Measurements from ENCODE around the gene INSL3.
A peak's percentile ranks its signal among the peaks of the same experiment; 100 is the strongest.

Gene INSL3

DNA sequence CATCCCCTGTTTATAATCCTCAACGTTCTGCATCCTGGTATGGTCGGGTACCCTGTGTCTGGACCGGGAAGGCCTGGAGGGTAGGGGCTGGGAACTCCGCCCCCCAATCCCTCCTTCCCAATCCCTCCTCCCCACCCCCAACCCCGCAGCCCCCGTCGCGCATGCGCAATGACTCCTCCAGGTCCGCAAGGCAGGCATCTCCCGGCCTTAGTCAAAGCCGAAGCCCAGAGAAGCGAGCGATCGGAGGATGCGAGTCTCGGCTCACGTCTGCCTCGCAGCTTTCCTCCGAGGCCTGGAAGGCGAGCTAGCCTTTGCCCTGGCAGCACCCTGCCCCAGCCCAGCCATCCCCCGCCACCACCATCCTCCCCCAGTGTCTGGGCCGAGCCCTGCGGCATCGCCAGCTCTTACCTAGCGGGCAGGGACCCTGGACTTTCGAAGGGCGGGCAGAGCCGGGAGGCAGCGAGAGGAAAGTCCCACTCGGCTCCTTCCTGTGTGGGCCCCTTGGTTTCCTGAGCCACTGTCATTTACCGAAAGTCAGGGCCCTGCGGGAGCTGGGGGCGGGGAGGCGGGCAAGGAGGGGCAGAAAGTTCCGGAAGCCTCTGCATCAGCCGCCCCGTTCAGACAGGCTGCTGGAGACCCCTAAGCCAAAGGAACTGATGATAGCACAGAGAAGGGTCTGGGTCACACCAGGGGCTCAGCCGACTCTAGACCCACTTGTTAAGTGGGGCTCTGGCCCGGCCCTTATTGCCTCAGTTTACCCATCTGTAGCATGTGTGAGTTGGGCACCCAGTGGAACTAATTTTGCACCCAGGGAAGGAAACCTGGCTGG, 26.4 kb upstream of the INSL3 start, which contains the start of gene JAK3:
JAK3 (minus strand) TSS at position 445 of the 829 bp plus-strand sequence. CDS start 3,565 bp downstream, outside the sequence.
- Histone ChIP-seq H3K4me1 (ENCODE audit: insufficient read depth, low read length, severe bottlenecking) (peaks cover 27% of the 10 kb centered on the region), H3K4me2 (ENCODE audit: low read length) (peak within 1 kb of the TSS; percentile 70), H3K36me3 (ENCODE audit: insufficient read depth, low read length) (no peaks in the 10 kb centered on the region), H4K20me1 (ENCODE audit: insufficient read depth, low read length) (no peaks in the 10 kb centered on the region), H3F3A (ENCODE audit: insufficient read depth, low read length) (no peaks in the 10 kb centered on the region), H3K9me2 (ENCODE audit: low read depth, low read length) (no peaks in the 10 kb centered on the region), H3K9ac (ENCODE audit: low read length) (peak within 1 kb of the TSS; percentile 56), H3K9me3 (ENCODE audit: low read length) (no peaks in the 10 kb centered on the region), H3K4me3 (ENCODE audit: low read depth, low read length, poor library complexity, severe bottlenecking) (peak within 1 kb of the TSS; percentile 54), H3K27me3 (ENCODE audit: insufficient read depth, low read length) (no peaks in the 10 kb centered on the region), H3K79me2 (ENCODE audit: insufficient read depth, low read length) (no peaks in the 10 kb centered on the region), H2AFZ (ENCODE audit: low read length) (peak within 1 kb of the TSS; percentile 44; the same call in 1 of the 2 replicates), H3K27ac (ENCODE audit: low read depth, low read length, poor library complexity, severe bottlenecking) (peak within 1 kb of the TSS; percentile 66)
- TF ChIP-seq, protein P1, sequence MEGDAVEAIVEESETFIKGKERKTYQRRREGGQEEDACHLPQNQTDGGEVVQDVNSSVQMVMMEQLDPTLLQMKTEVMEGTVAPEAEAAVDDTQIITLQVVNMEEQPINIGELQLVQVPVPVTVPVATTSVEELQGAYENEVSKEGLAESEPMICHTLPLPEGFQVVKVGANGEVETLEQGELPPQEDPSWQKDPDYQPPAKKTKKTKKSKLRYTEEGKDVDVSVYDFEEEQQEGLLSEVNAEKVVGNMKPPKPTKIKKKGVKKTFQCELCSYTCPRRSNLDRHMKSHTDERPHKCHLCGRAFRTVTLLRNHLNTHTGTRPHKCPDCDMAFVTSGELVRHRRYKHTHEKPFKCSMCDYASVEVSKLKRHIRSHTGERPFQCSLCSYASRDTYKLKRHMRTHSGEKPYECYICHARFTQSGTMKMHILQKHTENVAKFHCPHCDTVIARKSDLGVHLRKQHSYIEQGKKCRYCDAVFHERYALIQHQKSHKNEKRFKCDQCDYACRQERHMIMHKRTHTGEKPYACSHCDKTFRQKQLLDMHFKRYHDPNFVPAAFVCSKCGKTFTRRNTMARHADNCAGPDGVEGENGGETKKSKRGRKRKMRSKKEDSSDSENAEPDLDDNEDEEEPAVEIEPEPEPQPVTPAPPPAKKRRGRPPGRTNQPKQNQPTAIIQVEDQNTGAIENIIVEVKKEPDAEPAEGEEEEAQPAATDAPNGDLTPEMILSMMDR (IDR thresholded peaks at IDR 0.05; ENCODE audit: low read length) = no peak
- no peak for TF ChIP-seq EZH2 (IDR thresholded peaks at IDR 0.05; ENCODE audit: borderline replicate concordance, low read length)

DNA sequence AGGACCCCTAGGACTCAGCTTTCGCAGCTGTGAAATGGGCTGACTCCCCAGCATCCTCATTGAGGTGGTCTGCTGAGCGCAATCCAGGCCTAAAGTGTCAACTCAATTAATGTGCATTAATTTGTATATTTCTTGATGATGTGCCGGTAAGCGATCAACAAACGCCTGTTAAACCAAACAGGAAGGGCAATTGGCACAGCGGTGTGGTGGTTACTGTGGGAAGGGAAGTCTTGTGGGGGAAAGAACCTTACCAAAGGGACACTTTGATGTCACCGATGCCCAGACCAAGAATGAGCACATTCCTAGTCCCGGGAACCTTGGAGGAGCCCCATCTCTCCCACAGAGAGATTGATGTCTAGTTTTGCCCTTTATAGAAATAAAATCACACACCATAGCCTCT, 24.8 kb upstream of the INSL3 start:
- Histone ChIP-seq H3K79me2 (ENCODE audit: insufficient read depth, low read length) (no peaks in the 10 kb centered on the region), H3K9me2 (ENCODE audit: low read depth, low read length) (no peaks in the 10 kb centered on the region), H3K27ac (ENCODE audit: low read depth, low read length, poor library complexity, severe bottlenecking) (no peak overlapping the region), H3K9ac (ENCODE audit: low read length) (no peak overlapping the region), H3K4me2 (ENCODE audit: low read length) (no peak overlapping the region), H3K4me3 (ENCODE audit: low read depth, low read length, poor library complexity, severe bottlenecking) (no peak overlapping the region), H3F3A (ENCODE audit: insufficient read depth, low read length) (no peaks in the 10 kb centered on the region), H2AFZ (ENCODE audit: low read length) (no peak overlapping the region), H3K4me1 (ENCODE audit: insufficient read depth, low read length, severe bottlenecking) (peaks cover 27% of the 10 kb centered on the region), H3K27me3 (ENCODE audit: insufficient read depth, low read length) (no peaks in the 10 kb centered on the region), H3K9me3 (ENCODE audit: low read length) (no peaks in the 10 kb centered on the region), H4K20me1 (ENCODE audit: insufficient read depth, low read length) (no peaks in the 10 kb centered on the region), H3K36me3 (ENCODE audit: insufficient read depth, low read length) (no peaks in the 10 kb centered on the region)
- TF ChIP-seq EZH2 (IDR thresholded peaks at IDR 0.05; ENCODE audit: borderline replicate concordance, low read length) = no peak
- TF ChIP-seq, protein P1 (IDR thresholded peaks at IDR 0.05; ENCODE audit: low read length) = no peak

DNA sequence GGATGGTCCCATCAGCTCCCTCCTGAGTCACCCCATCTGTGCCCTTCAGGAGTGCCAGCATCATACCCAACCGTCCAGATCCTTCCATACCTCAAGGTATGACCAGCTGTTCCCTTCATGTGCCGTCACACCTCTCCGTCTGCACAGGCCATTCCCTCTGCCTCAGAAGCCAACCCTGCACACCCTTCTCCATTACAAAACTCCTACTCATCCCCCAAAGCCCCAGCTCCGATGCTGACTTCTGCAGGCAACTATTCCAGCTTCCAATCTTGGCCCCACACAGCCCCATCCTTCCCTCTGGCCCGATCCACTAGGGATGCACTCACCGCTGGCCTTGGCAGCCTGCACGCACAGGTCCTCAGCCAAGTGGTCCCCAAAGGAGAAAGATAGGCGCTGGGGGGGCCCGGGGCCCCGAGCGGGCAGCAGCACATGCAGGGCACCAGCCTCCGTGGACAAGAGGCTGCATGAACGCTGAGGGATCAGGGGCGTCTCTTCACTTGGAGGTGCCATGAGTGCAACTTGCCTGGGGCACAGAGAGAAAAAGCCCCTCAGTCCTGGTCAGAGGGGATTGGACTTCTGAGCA, 22.7 kb upstream of the INSL3 start:
- H3K27ac ChIP-seq (ENCODE audit: low read depth, low read length, poor library complexity, severe bottlenecking) = no peak overlapping the region
- H3K9me2 ChIP-seq (ENCODE audit: low read depth, low read length) = no peaks in the 10 kb centered on the region
- H3K36me3 ChIP-seq (ENCODE audit: insufficient read depth, low read length) = no peaks in the 10 kb centered on the region
- H4K20me1 ChIP-seq (ENCODE audit: insufficient read depth, low read length) = no peaks in the 10 kb centered on the region
- H3K9me3 ChIP-seq (ENCODE audit: low read length) = no peaks in the 10 kb centered on the region
- H3F3A ChIP-seq (ENCODE audit: insufficient read depth, low read length) = no peaks in the 10 kb centered on the region
- H3K79me2 ChIP-seq (ENCODE audit: insufficient read depth, low read length) = no peaks in the 10 kb centered on the region
- no peak for TF ChIP-seq EZH2 (IDR thresholded peaks at IDR 0.05; ENCODE audit: borderline replicate concordance, low read length)
- TF ChIP-seq, protein P1 (IDR thresholded peaks at IDR 0.05; ENCODE audit: low read length) = no peak
- H3K4me2 ChIP-seq (ENCODE audit: low read length) = no peak overlapping the region
- peaks cover 18% of the 10 kb centered on the region for H3K4me1 ChIP-seq (ENCODE audit: insufficient read depth, low read length, severe bottlenecking)
- H2AFZ ChIP-seq (ENCODE audit: low read length) = no peak overlapping the region
- no peak overlapping the region for H3K9ac ChIP-seq (ENCODE audit: low read length)
- H3K4me3 ChIP-seq (ENCODE audit: low read depth, low read length, poor library complexity, severe bottlenecking) = no peak overlapping the region
- H3K27me3 ChIP-seq (ENCODE audit: insufficient read depth, low read length) = no peaks in the 10 kb centered on the region

Measured in OCI-LY1 (cell line).